MM.1S (cell line): Measurements from ENCODE around the gene FES.

Experiments used
- DNase-seq: peaks from one replicate; pipeline ENCODE4 v3.0.0-alpha.2; 2015
- H2AFZ ChIP-seq: fragments of 300-600 bp; sonication (generic); 2 replicates; pipeline ENCODE4 v1.6.0; 2016; ENCODE audit warnings: antibody characterized with exemption, low read length
- H3F3A ChIP-seq: fragments of 300-600 bp; sonication (generic); 2 replicates; pipeline ENCODE4 v1.6.1; 2016; ENCODE audit warnings: mild to moderate bottlenecking, antibody characterized with exemption, low read length, moderate library complexity, mixed read lengths; ENCODE audit not compliant: insufficient read depth
- H3K27ac ChIP-seq: fragments of 300-600 bp; sonication (generic); 2 replicates; pipeline ENCODE4 v1.5.1; 2016; ENCODE audit warnings: mild to moderate bottlenecking, low read length
- H3K27me3 ChIP-seq: fragments of 300-600 bp; sonication (generic); replicated peaks from 2 replicates; pipeline ENCODE4 v1.6.0; 2016; ENCODE audit warnings: low read length; ENCODE audit not compliant: insufficient read depth
- H3K36me3 ChIP-seq: fragments of 300-600 bp; sonication (generic); replicated peaks from 2 replicates; pipeline ENCODE4 v1.6.1; 2016; ENCODE audit warnings: mild to moderate bottlenecking, low read length, mixed read lengths; ENCODE audit not compliant: insufficient read depth
- H3K4me1 ChIP-seq: fragments of 300-600 bp; sonication (generic); 2 replicates; pipeline ENCODE4 v1.6.1; 2016; ENCODE audit warnings: low read length, mixed read lengths
- H3K4me2 ChIP-seq: fragments of 300-600 bp; sonication (generic); 2 replicates; pipeline ENCODE4 v1.6.0; 2016; ENCODE audit warnings: low read depth, low read length
- H3K4me3 ChIP-seq: fragments of 300-600 bp; sonication (generic); 2 replicates; pipeline ENCODE4 v1.5.1; 2016; ENCODE audit warnings: low read length, mixed read lengths
- H3K79me2 ChIP-seq: fragments of 300-600 bp; sonication (generic); 2 replicates; pipeline ENCODE4 v1.6.1; 2016; ENCODE audit warnings: mixed run types, low read length, mixed read lengths
- H3K9ac ChIP-seq: fragments of 300-600 bp; sonication (generic); 2 replicates; pipeline ENCODE4 v1.6.1; 2016; ENCODE audit warnings: low read length, mixed read lengths
- H3K9me2 ChIP-seq: fragments of 300-600 bp; sonication (generic); replicated peaks from 2 replicates; pipeline ENCODE4 v1.6.1; 2016; ENCODE audit warnings: mild to moderate bottlenecking, low read length, mixed read lengths; ENCODE audit not compliant: insufficient read depth
- H3K9me3 ChIP-seq: fragments of 300-600 bp; sonication (generic); replicated peaks from 2 replicates; pipeline ENCODE4 v1.6.1; 2016; ENCODE audit warnings: mild to moderate bottlenecking, low read length, mixed read lengths; ENCODE audit not compliant: insufficient read depth
- H4K20me1 ChIP-seq: fragments of 300-600 bp; sonication (generic); 2 replicates; pipeline ENCODE4 v1.6.1; 2016; ENCODE audit warnings: mild to moderate bottlenecking, low read length, moderate library complexity, mixed read lengths; ENCODE audit not compliant: insufficient read depth
- CTCF ChIP-seq: fragments of 300-600 bp; sonication (generic); IDR thresholded peaks from 2 replicates; pipeline ENCODE4 v1.5.1; 2016; ENCODE audit warnings: antibody characterized with exemption, low read length, mixed read lengths
- EZH2 ChIP-seq: fragments of 300-600 bp; sonication (generic); optimal IDR thresholded peaks from 2 replicates; pipeline ENCODE3; 2017; ENCODE audit warnings: low read depth, mild to moderate bottlenecking, antibody characterized with exemption, low read length, mixed read lengths
- EZH2phosphoT487 ChIP-seq: fragments of 300-600 bp; sonication (generic); IDR thresholded peaks from 2 replicates; pipeline ENCODE4 v1.6.1; 2018; ENCODE audit warnings: antibody characterized with exemption, low read length

FES gene

GRCh38 chr15:90866800-90867199 lies 17.5 kb upstream of the FES start:
- H3K4me2 ChIP-seq: no peak overlapping the region
- no peaks in the 10 kb centered on the region for H3K36me3 ChIP-seq
- H4K20me1 ChIP-seq: no peaks in the 10 kb centered on the region
- H3K27ac ChIP-seq: no peak overlapping the region
- no peak for DNase-seq
- TF ChIP-seq EZH2 (no peak), EZH2phosphoT487 (no peak), CTCF (no peak)
- no peaks in the 10 kb centered on the region for H3K9me3 ChIP-seq
- H3K27me3 ChIP-seq: no peaks in the 10 kb centered on the region
- H3F3A ChIP-seq: peaks cover 12% of the 10 kb centered on the region; the same call in 1 of the 2 replicates
- no peak overlapping the region for H3K9ac ChIP-seq
- H3K9me2 ChIP-seq: no peaks in the 10 kb centered on the region
- no peak overlapping the region for H3K4me3 ChIP-seq
- H3K4me1 ChIP-seq: no peaks in the 10 kb centered on the region
- no peaks in the 10 kb centered on the region for H3K79me2 ChIP-seq
- H2AFZ ChIP-seq: no peak overlapping the region

- Histone ChIP-seq H3K4me1 (no peaks in the 10 kb centered on the region; the same call in 1 of the 2 replicates), H3K27me3 (no peaks in the 10 kb centered on the region), H3K4me2 (no peak within 1 kb of the TSS), H3K4me3 (no peak within 1 kb of the TSS), H3K27ac (no peak within 1 kb of the TSS), H3K9me2 (no peaks in the 10 kb centered on the region), H3K9ac (no peak within 1 kb of the TSS), H3F3A (peaks cover 12% of the 10 kb centered on the region; the same call in 1 of the 2 replicates), H4K20me1 (no peaks in the 10 kb centered on the region), H3K9me3 (no peaks in the 10 kb centered on the region), H3K79me2 (peaks cover 14% of the 10 kb centered on the region), H3K36me3 (no peaks in the 10 kb centered on the region), H2AFZ (no peak within 1 kb of the TSS)
- TF ChIP-seq EZH2 (no peak), CTCF (no peak), EZH2phosphoT487 (no peak)
- DNase-seq: no peak
These were observed 16.0 kb upstream of the FES start, which contains the start of gene FURIN for GRCh38 chr15:90868261-90868689. Gene FURIN, plus strand, starts transcription at chr15:90868588. Its CDS starts 7,153 bp downstream, at chr15:90875741.

DNA sequence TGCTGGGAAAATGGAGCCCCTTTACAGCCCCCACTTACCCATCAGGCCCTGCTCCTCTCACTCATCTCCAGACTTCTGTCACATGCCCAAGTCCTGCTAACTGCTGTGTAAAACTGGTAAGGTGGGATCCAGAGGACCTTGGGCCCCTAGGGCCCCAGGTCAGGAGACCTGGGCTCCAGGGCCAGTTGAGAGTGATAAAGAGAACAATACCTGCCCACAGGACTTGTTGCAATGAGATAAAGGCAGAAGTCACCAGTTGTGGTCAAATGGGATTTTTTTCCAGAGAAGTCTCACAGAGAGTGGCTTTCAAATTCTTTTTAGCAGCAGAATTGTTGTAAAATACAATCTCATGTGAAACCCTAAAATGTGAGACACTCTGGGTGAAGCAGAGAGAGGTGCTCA lies 15.2 kb upstream of the FES start:
- no peaks in the 10 kb centered on the region for H3K9me2 ChIP-seq
- H3K9ac ChIP-seq: no peak overlapping the region
- H4K20me1 ChIP-seq: no peaks in the 10 kb centered on the region
- H3K4me1 ChIP-seq: no peaks in the 10 kb centered on the region; the same call in 1 of the 2 replicates
- no peak overlapping the region for H2AFZ ChIP-seq
- H3K9me3 ChIP-seq: no peaks in the 10 kb centered on the region
- TF ChIP-seq CTCF (no peak), EZH2 (no peak), EZH2phosphoT487 (no peak)
- H3K27me3 ChIP-seq: no peaks in the 10 kb centered on the region
- no peak overlapping the region for H3K27ac ChIP-seq
- H3K4me2 ChIP-seq: no peak overlapping the region
- no peak for DNase-seq
- H3F3A ChIP-seq: peaks cover 12% of the 10 kb centered on the region; the same call in 1 of the 2 replicates
- H3K36me3 ChIP-seq: no peaks in the 10 kb centered on the region
- H3K79me2 ChIP-seq: peaks cover 22% of the 10 kb centered on the region
- H3K4me3 ChIP-seq: no peak overlapping the region
